Heart left ventricle (tissue), 16 donors: Measurements from ENCODE around the gene ABHD14A. TPM values are rescaled to one million over a fixed set of nuclear protein-coding genes. Genes with fewer than 3 reads are reported as not detected.

ENCODE experiments used
- ATAC-seq, 4 donors: fragments of 200-7000 bp; cut with Tn5 transposase; one replicate each; pipeline ENCODE4 v1.9.1; 2020 to 2022; ENCODE audit warnings: moderate library complexity in 4 of 4, mild to moderate bottlenecking in 3 of 4, moderate number of reproducible peaks in 1 of 4
- DNase-seq, 5 donors: peaks; one replicate each; pipeline ENCODE4 v3.0.0-alpha.2; 2020
- H3K27ac ChIP-seq, 12 donors: fragments of 200-600 bp; sonication (generic) in 4 of 12; one replicate each; pipeline versions ENCODE4 v1.5.0 to v1.8.0; 2016 to 2022; ENCODE audit warnings: mild to moderate bottlenecking in 2 of 12
- H3K27me3 ChIP-seq, 9 donors: fragments of 200-600 bp; sonication (generic) in 2 of 9; one replicate each; pipeline versions ENCODE4 v1.5.1 to v1.8.0; 2016 to 2022; ENCODE audit warnings: mild to moderate bottlenecking in 3 of 9
- H3K36me3 ChIP-seq, 9 donors: fragments of 200-600 bp; sonication (generic) in 2 of 9; one replicate each; pipeline versions ENCODE4 v1.5.0 to v1.8.0; 2018 to 2022; ENCODE audit warnings: mild to moderate bottlenecking in 2 of 9
- H3K4me1 ChIP-seq, 12 donors: fragments of 200-600 bp; sonication (generic) in 4 of 12; one replicate each; pipeline versions ENCODE4 v1.5.0 to v1.8.0; 2016 to 2022; ENCODE audit warnings: mild to moderate bottlenecking in 3 of 12
- H3K4me3 ChIP-seq, 12 donors: fragments of 200-600 bp; sonication (generic) in 4 of 12; one replicate each; pipeline versions ENCODE4 v1.5.0 to v1.8.0; 2017 to 2022; ENCODE audit warnings: mild to moderate bottlenecking in 9 of 12, moderate library complexity in 4 of 12
- H3K9me3 ChIP-seq, 12 donors: fragments of 200-600 bp; sonication (generic) in 4 of 12; one replicate each; pipeline versions ENCODE4 v1.5.0 to v1.8.0; 2016 to 2022; ENCODE audit warnings: mild to moderate bottlenecking in 1 of 12
- POLR2A ChIP-seq, 2 donors: fragments of 450-650 bp; IDR thresholded peaks; one replicate each; pipeline ENCODE4 v1.6.1; 2017; ENCODE audit warnings: antibody characterized with exemption in 2 of 2, mild to moderate bottlenecking in 2 of 2, moderate library complexity in 2 of 2
- WGBS, 4 donors: extraction: QIAGEN DNeasy Blood & Tissue Kit in 2 of 4; methylation state at CpG; one replicate each; pipeline versions ENCODE4 v1.1.5 to v1.1.7; 2013 to 2018; 5-methylcytosine and 5-hydroxymethylcytosine counted together
- intact Hi-C, 10 donors: fragments of 100-400 bp; cut with DNase I; formaldehyde crosslinking; loops; one replicate each; pipeline versions ENCODE4 v1.11.1 to v1.14.2; 2022
- polyA plus RNA-seq, 2 donors: library from polyadenylated mRNA; stranded (reverse); fragments of 200-250 nt; gene quantifications; one replicate each; pipeline ENCODE4 v1.2.3, GENCODE V29; 2013
- total RNA-seq, 9 donors: library from RNA; depleted of rRNA in 2 of 9; stranded (reverse); fragments of >200 nt in 2 of 9; fragmentation: NEBNext Ultra II Directional in 3 of 9; extraction: Animal tissue kit (Norgen Biotek cat#: 25700) in 3 of 9; gene quantifications; one replicate each; pipeline versions ENCODE4 v1.1.0 to v1.2.4, GENCODE V29; 2016 to 2023
- TF ChIP-seq, protein P1 (sequence below), 12 donors: fragments of 200-600 bp; sonication (generic) in 4 of 12; IDR thresholded peaks; one replicate each; pipeline versions ENCODE4 v1.5.0 to v1.8.0; 2018 to 2022; ENCODE audit warnings: antibody characterized with exemption in 12 of 12, mild to moderate bottlenecking in 5 of 12
- donor health status: ischemic (EF 13 %, LVEDD 7.1; RV severe dilation, severe dysfunction).
- donor health status: healthy with polysubstance abuse.
- donor health status: DM: no; HTN: yes; CAD: no.
- donor health status: DM: no; HTN: no; CAD: no.
- donor health status: ischemic (EF 25% LVEDD 6.9; RV normal size, moderate dysfunction).
- donor health status: ischemic (EF 25% LVEDD 5.7; RV mildly dilated, moderate dysfunction).
- donor health status: healthy.
- donor health status: DM: yes; HTN: yes; CAD: no.
- donor health status: ischemic (EF 35%, LVEDD 5.7; RV mildly dilated, moderate dysfunction).
- donor health status: nonischemic (EF 11% LVEDD 7.7; RV severe dilation, severe dysfunction).
- donor health status: DM: yes; HTN: yes; CAD: no.
- donor health status: PGD.
- donor health status: ischemic (EF 29% LVEDD 5.4; RV normal size, mild dysfunction).
- donor health status: nonischemic (EF 23%, LVEDD 6.1; RV moderate dilation, normal function).

Gene ABHD14A
- total and polyA plus RNA-seq, 11 donors: 17.7 to 70.3 (median 22.1) TPM

DNA sequence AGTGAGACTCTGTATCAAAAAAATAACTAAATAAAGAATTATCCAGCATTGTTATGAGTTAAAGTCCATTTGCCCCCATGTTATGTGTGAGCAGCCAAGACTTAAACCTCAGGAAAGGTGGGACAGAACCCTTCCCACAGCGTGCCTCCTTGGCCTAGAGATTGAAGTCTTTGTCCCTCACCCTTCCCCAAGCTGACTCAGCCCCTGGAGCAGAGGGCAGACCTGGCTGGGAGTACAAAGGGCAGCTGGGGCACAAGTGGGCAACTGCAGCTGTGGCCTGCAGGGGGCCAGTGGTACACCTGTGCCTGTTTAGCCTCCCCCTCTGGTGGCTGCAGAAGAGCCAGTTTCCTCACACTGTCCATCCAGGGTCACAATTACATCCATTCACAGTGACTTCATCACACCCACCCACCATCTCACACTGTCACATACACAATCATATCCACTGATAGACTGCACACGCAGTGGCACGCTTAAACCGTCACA, 7.5 kb downstream of the ABHD14A start:
- peak overlapping the region; percentile 38 to 84 (median 70) for H3K4me3 ChIP-seq
- WGBS, 4 donors: 13 to 20% (median 15%) methylated on average over 4 of the region's 4 CpGs

DNA sequence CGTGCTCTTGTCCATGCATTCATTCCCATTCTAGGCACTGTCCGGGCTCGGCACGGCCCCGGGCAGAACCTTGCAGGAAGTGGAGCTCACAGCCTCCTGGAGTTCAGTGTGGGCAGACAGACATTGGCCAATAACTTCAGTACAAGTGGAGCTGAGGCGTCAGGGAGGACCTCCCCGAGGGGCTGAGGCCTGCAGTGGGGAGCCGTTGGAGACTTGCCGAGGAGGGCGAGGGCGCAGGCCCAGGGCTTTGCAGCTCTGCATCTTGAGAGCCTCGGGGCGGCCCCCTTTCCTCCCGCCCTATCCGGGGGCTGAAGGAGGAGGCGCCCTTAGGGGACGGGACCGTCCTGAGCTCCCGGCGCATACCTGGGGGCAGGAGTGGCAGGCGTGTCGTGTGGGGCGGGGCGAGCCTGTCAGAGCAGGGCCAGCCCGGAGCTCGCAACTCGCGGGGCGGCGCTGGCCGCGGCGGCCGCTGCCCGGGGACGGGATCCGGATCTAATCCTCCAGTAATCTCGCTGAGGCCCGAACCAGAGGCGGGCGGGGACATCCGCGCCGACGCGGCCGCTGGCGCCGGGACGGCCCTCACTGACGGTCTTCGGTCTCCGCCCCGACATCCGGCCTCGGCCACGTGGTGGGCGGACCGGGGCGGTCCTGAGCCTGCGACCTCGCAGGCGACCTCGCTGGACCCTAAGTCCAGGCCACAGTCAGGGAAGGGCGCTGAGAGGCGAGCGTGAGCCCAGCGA, 8.1 kb downstream of the ABHD14A start, which contains the start of gene ACY1:
ACY1 (plus strand) TSS at position 698 of the 740 bp plus-strand sequence. CDS start 530 bp downstream, outside the sequence.
- Histone ChIP-seq H3K27me3 (no peaks in the 10 kb centered on the region), H3K4me1 (peaks cover 5 to 29% (median 20%) of the 10 kb centered on the region in 12 donors), H3K36me3 (peaks cover 0 to 4% (median 0%) of the 10 kb centered on the region in 9 donors), H3K27ac (peak within 1 kb of the TSS; percentile 92 to 98 (median 95)), H3K4me3 (peak within 1 kb of the TSS; percentile 38 to 84 (median 70)), H3K9me3 (no peaks in the 10 kb centered on the region)
- 0 to 1% (median 0%) methylated on average over 16 to 68 of the region's 68 CpGs for WGBS, 4 donors
- ATAC-seq (peak; percentile 67 to 93 (median 90)), DNase-seq (peak; percentile 91 to 94 (median 92))
- intact Hi-C loops: no loop called here
- TF ChIP-seq, protein P1, sequence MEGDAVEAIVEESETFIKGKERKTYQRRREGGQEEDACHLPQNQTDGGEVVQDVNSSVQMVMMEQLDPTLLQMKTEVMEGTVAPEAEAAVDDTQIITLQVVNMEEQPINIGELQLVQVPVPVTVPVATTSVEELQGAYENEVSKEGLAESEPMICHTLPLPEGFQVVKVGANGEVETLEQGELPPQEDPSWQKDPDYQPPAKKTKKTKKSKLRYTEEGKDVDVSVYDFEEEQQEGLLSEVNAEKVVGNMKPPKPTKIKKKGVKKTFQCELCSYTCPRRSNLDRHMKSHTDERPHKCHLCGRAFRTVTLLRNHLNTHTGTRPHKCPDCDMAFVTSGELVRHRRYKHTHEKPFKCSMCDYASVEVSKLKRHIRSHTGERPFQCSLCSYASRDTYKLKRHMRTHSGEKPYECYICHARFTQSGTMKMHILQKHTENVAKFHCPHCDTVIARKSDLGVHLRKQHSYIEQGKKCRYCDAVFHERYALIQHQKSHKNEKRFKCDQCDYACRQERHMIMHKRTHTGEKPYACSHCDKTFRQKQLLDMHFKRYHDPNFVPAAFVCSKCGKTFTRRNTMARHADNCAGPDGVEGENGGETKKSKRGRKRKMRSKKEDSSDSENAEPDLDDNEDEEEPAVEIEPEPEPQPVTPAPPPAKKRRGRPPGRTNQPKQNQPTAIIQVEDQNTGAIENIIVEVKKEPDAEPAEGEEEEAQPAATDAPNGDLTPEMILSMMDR (IDR thresholded peaks at IDR 0.05): peak in 1 of 12 donors; percentile 14
- TF ChIP-seq POLR2A (IDR thresholded peaks at IDR 0.05): peak; percentile 3 to 86

More for the DNA sequence above, 7.5 kb downstream of the ABHD14A start:
- Histone ChIP-seq H3K4me1 (peaks cover 5 to 29% (median 20%) of the 10 kb centered on the region in 12 donors), H3K9me3 (no peaks in the 10 kb centered on the region), H3K27ac (peak overlapping the region; percentile 92 to 98 (median 95)), H3K27me3 (no peaks in the 10 kb centered on the region), H3K36me3 (peaks cover 0 to 4% (median 0%) of the 10 kb centered on the region in 9 donors)
- intact Hi-C loops: no loop called here
- no peak for TF ChIP-seq POLR2A (IDR thresholded peaks at IDR 0.05)
- TF ChIP-seq, protein P1 (IDR thresholded peaks at IDR 0.05): peak in 10 of 12 donors; percentile 10 to 49 (median 33)
- peak; percentile 2 to 40 (median 18) for ATAC-seq
- no peak for DNase-seq

DNA sequence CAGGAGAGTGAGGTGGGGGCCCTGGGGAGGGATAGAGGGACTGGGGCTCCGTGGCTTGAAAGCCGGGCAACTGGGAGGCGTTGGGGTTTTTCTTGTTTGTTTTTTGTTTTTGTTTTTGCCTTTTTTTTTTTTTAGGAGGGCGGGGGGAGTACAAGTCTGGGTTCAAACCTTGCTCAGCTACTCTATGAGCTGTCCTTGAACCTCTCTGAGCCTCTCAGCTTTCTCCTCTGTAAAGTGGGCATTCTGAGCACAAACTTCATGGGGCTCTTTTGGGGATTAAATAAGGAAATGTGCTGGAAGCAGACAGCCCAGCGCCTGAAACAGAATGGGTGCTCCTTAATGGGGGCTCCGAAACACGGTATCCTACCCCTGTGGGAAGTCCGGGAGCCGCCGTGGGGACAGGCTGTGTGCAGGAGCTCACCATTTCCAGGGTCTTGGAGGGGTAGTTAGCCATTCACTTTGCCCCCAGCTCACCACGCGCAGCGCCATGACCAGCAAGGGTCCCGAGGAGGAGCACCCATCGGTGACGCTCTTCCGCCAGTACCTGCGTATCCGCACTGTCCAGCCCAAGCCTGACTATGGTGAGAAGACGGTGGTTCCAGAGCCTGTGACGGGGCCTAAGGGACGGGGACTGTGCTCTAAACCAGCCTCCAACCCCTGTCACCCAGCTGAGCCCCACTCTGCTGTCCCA, 8.9 kb downstream of the ABHD14A start:
- Histone ChIP-seq H3K27ac (peak overlapping the region; percentile 92 to 98 (median 95)), H3K4me1 (peaks cover 5 to 29% (median 20%) of the 10 kb centered on the region in 12 donors), H3K36me3 (peaks cover 0 to 4% (median 0%) of the 10 kb centered on the region in 9 donors), H3K9me3 (no peaks in the 10 kb centered on the region), H3K27me3 (no peaks in the 10 kb centered on the region), H3K4me3 (peak overlapping the region; percentile 38 to 84 (median 70))
- DNase-seq (no peak), ATAC-seq (no peak)
- TF ChIP-seq, protein P1 (IDR thresholded peaks at IDR 0.05): no peak
- no peak for TF ChIP-seq POLR2A (IDR thresholded peaks at IDR 0.05)
- WGBS, 4 donors: 55 to 74% (median 71%) methylated on average over 13 to 22 of the region's 22 CpGs
- intact Hi-C loops: no loop called here

DNA sequence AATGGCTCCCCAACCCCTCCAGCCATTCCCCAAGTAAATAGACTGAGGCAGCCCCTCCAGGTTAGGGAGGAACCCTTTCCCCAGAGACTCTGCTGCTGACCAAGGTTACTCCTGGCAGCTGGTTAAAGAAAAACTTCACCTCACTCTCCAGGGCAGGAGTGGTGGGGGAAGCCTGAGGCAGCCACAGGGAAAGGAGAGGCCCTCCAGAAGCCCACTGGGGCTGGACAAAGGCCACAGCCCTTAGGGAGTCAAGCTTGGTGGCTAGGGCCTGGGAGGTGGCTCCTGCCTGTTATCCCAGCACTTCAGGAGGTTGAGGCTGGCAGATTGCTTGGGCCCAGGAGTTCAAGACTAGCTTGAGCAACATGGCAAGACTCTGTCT, 9.4 kb downstream of the ABHD14A start:
- ATAC-seq: no peak

More for the DNA sequence above, 9.4 kb downstream of the ABHD14A start:
- TF ChIP-seq, protein P1 (IDR thresholded peaks at IDR 0.05): no peak
- TF ChIP-seq POLR2A (IDR thresholded peaks at IDR 0.05): no peak
- intact Hi-C loops: no loop called here
- Histone ChIP-seq H3K27ac (peak overlapping the region; percentile 92 to 98 (median 95)), H3K4me3 (peak overlapping the region in 2 of 12 donors; percentile 74 to 78), H3K9me3 (no peaks in the 10 kb centered on the region), H3K36me3 (peaks cover 0 to 4% (median 0%) of the 10 kb centered on the region in 9 donors), H3K27me3 (no peaks in the 10 kb centered on the region), H3K4me1 (peaks cover 5 to 32% (median 21%) of the 10 kb centered on the region in 12 donors)
- DNase-seq: no peak
